ENCODE results near the gene WIPF2.

- TF ChIP-seq KLF10 (tag by site-specific recombination; IDR thresholded peaks at IDR 0.05) (no peak), ZSCAN18 (tag by site-specific recombination; IDR thresholded peaks at IDR 0.05) (no peak), CTCF (tag by site-specific recombination; IDR thresholded peaks at IDR 0.05) (no peak), REST (tag by site-specific recombination; IDR thresholded peaks at IDR 0.05) (no peak), ZNF274 (IDR thresholded peaks at IDR 0.05; ENCODE audit: low read length) (no peak), ZNF274 (tag by site-specific recombination; IDR thresholded peaks at IDR 0.05; ENCODE audit: borderline replicate concordance) (no peak), ZFP37 (tag by site-specific recombination; IDR thresholded peaks at IDR 0.05) (no peak), ZNF112 (tag by site-specific recombination; IDR thresholded peaks at IDR 0.05) (no peak), ZNF513 (tag by site-specific recombination; IDR thresholded peaks at IDR 0.05) (no peak), PRDM4 (tag by site-specific recombination; IDR thresholded peaks at IDR 0.05) (no peak), ZNF211 (tag by site-specific recombination; IDR thresholded peaks at IDR 0.05; ENCODE audit: low read depth) (no peak), MEIS1 (CRISPR knock-in tag; IDR thresholded peaks at IDR 0.05; ENCODE audit: borderline replicate concordance) (no peak), ZNF426 (tag by site-specific recombination; IDR thresholded peaks at IDR 0.05) (no peak), ZNF677 (tag by site-specific recombination; IDR thresholded peaks at IDR 0.05) (no peak)
Observed at GRCh38 chr17:40192961-40193360, 26.1 kb upstream of the WIPF2 start.
